ENCODE measurements around the gene FAM89A.

The FAM89A gene

DNA sequence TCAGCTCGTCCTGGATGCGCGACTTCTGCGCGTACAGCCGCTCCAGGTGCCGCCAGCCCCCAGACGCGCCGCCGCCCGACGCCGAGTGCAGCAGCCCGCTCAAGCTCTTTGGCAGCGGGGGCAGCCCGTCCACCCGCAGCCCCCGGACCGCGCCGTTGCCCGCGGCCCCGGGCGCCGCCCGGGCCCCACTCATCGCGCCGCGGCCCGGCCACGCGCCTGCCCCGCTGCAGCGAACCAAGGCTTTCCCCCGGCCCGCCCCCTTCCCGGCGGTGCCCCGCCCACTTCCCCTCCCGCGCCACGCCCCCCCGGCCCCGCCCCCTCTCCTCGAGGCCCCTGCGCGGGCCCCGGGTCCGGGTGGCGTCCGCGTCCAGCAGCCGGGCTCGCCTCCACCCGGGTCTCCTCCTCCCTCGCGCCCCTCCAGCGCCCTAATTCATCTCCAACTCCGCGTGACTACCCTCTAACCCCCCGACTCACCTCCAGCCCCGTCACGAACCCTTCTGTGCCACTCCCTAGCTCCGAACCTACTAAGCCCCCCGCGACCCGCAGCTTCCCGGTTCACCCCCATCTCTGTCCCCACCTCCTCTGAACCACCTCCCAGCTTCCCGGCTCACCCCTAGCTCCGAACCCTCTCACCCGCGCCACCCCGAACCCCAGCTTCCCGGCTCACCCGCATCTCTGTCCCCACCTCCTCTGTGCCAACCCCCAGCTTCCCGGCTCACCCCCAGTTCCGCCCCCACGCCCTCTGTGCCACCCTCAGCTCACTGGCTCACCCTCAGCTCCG is at the start of gene FAM89A:
FAM89A (minus strand) TSS at position 236 of the 781 bp plus-strand sequence; CDS start at position 193, 43 bp downstream.
- DNase-seq = no peak

- no peak for DNase-seq
Observed at GRCh38 chr1:231084353-231084752, 44.3 kb upstream of the FAM89A start.

DNA sequence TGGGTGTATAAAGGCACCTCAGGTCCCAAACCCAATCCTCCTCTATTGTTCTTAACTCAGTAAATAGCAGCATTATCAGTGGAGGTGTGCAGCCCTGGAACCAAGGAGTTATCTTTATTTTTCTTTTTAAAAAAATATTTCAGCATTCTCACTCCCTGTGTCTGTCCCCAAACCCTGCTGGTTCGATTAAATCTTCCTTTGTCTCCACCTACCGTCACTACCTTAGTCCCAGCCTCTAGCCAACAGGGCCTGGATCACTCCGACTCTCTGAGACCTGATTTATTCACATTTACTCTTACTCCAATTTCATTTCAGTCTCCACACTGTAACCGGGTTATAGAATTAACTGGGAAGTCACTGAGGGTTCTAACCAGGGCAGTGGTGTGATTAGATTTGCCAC is 39.1 kb upstream of the FAM89A start:
- DNase-seq = no peak

- no peak for DNase-seq
Observed at GRCh38 chr1:231078250-231078649, 38.2 kb upstream of the FAM89A start.

DNA sequence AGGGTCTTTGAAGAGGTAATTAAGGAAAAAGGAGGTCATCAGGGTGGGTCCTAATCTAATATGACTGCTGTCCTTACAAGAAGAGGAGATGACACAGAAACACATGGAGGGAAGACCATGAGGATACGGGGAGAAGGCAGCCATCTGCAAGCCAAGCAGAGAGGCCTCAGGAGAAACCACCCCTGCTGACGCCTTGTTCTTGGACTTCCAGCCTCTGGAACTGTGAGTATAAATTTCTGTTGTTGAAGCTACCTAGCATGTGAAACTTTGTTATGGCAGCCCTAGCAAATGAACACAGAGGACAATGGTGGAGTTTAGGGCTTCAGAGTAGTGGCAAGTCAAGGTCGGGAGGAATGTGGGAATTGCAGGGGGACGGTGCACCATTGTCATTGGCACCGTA is 36.7 kb upstream of the FAM89A start:
- DNase-seq = no peak

DNA sequence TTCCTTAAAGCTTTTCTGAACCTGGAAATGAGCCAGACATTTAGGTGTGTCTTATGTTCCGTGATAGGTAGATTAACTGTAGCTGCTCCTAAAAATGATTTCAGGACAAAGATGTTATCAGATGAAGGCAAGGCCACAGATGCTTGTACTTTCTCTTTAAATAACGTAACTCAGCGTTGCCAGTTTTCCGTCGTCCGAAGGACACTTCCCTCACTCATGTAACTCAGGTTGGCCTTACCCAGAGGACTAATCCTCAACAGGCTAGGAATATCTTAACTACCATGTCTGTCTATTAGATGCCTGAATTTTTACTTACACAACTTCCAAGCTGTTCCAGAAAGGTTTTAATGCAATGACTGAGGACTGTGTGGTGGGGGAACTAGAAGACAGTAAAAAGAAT is 35.4 kb upstream of the FAM89A start:
- DNase-seq = no peak

DNA sequence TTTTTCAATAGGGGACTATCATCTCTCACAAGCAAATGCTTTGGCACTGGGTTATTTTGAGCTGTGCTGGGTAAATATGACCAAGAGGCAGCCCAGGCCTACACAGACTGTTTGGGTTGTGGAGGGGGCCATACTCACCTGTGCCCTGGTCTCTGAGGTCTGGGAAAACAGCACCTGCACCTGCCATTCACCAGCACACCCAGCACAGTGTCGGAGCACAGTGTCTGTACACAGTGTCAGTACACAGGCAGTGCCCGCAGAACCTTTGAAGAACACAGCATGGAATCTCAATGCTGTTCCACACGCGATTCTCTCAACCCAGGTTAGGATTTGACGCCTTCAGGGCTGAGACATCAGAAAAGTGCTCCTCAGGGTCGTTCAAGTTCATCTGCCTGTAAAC is 35.0 kb upstream of the FAM89A start:
- no peak for DNase-seq

- DNase-seq = no peak
Observed at GRCh38 chr1:231074046-231074445, 34.0 kb upstream of the FAM89A start.

DNA sequence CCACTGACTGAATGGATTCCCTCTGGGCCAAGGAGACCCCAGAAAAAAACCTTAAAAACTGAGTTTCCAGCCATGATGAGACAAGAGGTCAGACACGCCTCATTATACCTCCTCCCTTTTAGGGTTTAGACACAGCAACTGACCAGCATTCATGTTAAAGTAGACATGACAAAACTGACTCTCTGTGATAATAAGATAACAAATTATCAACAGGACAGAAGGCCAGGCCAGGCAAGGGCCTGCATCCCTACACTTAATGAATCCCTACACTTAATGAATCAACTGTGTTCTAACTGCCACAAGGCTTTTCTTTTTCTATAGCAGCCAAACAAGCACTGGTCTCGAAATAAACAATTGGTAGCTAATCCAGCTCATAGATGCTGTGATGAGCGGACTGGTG is 33.3 kb upstream of the FAM89A start:
- DNase-seq = no peak

DNA sequence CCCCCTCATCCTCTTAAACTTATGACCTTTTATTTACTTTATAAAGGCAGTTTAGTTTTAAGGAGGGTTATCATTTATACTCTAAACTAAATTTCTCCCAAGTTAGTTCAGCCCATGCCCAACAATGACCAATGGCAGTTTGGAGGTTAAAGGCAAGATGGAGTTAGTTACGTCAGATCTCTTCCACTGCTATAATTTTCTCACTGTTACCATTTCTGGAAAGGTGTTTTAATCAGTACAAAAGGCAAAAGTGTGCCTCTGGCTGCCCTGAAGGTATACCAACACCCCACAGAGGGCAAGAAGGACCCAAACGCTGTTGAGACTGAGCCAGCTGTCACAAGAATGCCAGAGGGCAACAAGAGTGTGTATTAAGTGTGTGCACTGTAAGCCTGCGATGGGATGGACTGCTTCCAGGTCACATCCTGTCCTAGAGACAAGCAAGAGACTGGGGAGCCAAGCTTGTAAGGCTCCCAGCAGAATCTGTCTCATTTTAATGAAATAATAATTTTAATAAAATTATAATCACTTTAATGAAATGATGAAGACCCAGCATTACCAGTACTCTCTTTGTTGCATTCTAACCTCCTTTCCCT is 32.5 kb upstream of the FAM89A start:
- no peak for DNase-seq

GRCh38 chr1:231072041-231072440 is 32.0 kb upstream of the FAM89A start:
- no peak for DNase-seq

GRCh38 chr1:231070758-231071444 is 30.8 kb upstream of the FAM89A start:
- no peak for DNase-seq

GRCh38 chr1:231069333-231069732 is 29.3 kb upstream of the FAM89A start:
- no peak for DNase-seq

DNA sequence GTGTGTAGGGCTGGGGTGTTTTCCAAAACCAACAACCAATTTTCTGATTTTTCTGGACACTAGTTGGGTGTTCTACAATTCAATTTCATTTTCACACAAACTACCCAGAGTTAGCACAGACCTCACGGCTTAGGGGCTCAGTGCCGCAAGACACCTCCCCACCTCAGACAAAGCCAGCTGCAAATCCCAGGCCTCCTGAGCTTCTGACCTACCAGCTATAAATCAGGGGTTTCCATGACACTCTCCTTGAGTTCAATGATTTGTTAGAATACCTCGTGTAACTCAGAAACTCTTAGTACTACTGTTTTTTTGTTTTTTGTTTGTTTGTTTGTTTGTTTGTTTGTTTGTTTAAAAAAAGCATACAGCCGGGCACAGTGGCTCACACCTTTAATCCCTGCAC is 28.7 kb upstream of the FAM89A start:
- DNase-seq = no peak

DNA sequence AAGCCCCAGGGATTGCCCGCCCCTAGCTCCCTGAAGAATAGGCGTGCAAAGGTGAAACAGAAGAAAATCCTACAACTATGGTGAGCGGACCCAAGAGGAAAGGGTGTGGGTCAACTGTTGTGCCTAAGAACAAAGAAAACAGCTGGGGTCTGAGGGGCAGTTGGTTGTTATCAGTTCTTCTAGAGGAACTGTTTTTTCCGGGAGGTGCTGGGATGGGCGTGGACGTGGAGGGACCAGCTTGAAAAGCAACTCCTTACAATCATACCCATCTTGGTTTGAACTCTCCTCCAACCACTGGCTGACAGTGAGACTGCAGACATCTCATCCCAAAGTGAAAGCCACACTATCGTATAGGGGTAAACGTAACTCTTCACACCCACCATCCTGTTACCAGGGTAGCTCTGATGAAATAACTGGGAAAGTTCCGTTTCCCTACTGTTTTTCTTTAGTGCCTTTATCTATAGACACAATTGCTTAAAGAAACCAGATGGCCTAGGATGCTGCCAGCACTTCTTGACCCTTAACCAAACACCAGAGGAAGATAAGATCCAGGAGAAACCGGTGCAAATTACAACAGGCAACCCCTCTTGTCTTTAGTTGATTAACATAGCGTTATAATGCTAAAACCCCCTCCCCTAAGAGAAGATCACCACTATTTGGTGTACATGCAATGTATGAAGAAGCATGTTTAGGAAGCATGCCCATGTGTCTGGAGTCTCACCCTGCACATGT is 25.6 kb upstream of the FAM89A start:
- DNase-seq = no peak

DNA sequence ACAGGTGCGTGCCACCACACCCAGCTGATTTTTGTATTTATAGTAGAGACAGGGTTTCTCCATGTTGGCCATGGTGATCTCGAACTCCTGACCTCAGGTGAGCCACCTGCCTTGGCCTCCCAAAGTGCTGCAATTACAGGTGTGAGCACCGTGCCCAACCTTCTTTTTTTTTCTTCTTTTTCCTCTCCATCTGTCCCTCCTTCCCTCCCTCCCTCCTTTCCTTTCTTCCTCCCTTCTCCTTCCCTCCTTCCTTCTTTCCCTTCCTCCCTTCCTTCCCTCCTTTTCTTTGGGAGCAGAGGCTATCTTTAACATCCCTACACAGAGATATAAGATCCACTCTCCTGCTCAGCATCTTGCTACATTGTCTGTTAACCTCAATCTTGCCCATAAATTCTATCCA is 24.4 kb upstream of the FAM89A start:
- DNase-seq = no peak

DNA sequence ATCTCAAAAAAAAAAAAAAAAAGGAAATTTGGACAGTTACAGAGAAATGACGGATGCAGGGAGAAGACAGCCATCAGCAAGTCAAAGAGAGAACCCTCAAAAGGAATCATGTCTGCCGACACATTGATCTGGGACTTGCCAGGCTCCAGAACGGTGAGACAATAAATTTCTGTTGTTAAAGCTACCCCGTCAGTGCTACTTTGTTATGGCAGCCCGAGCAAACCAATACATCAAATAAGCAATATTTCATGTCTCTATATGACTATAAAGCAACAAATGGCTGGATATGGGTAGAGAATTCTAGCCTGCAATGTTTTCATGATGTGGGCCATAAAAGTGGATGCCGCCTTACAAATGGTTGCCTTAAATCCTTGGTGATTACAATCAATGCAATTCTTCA is 23.3 kb upstream of the FAM89A start:
- DNase-seq = no peak

DNA sequence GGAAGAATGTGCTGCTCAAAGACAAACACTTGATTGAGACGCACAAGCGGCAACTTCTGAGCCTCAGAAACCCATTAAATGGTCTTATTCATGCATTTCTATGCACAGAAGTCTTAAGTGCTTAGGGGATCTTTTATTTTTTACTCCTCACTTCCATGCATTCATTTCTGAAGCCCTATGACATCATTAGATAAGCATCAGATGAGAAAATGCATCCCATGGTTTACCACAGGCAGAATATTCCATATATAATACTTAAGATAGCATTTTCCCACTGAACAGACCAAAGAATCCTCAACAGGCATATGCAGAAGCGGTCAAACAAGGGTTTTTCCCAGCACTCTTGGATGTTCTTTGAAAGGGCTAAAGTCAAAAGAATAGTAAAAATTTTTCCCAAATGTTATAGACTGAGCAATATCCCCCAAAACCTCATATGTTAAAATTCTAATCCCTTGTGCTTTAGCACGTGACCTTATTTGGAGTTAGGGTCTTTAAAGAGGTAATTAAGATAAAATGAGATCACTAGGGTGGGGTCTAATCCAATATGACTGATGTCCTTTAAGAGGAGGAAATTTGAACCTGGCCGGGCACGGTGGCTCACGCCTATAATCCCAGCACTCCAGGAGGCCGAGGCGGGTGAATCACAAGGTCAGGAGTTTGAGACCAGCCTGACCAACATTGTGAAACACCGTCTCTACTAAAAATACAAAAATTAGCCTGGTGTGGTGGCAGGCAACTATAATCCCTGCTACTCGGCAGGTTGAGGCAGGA is 22.6 kb upstream of the FAM89A start:
- no peak for DNase-seq

- no peak for DNase-seq
Observed at GRCh38 chr1:231059566-231060193, 19.6 kb upstream of the FAM89A start.

GRCh38 chr1:231058416-231059109 is 18.5 kb upstream of the FAM89A start:
- DNase-seq = no peak

DNA sequence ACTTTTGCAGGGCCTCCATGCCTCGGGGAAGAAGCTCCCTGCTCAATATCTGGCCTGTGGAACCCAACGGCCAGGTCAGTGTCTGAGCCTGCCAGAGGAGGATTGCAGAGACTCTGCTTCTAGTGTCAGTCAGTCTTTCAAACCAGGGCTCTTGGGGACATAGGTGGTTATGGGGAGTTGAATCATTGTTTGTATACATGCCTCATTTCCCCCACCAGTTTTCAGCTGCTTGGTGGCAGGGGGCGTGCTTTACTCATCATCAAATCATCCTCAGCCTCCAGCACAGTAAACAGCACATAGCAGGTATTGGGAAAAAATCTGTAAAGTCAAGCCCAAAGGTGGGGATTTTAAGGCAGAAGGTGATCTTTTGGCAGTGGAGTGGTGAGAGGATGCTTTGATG is 17.4 kb upstream of the FAM89A start:
- DNase-seq = no peak

DNA sequence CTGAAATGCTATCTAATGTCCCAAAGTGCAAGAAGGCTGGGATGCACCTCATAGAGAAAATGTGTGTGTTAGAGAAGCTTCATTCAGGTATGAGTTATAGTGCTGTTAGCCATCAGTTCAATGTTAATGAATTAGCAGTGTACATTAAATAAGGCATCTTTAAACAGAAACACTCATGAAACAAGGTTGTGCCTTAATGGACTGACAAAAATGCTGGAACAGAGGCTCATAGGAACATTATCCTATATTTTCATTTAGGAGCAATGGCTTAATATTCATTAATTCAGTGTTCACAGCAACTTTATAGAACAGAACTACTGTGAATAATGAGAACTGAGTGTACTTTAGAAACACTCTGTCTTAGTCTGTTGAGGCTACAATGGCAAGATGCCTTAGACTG is 15.2 kb upstream of the FAM89A start:
- DNase-seq = no peak
